K562 (cell line): ENCODE data around the gene LCP2.

Source experiments
- CTBP1 ChIP-seq: fragments of 450-650 bp; IDR thresholded peaks from 2 replicates; pipeline ENCODE4 v1.6.1; 2016; ENCODE audit warnings: borderline replicate concordance
- PHF20 ChIP-seq: fragments of 450-650 bp; IDR thresholded peaks from 2 replicates; pipeline ENCODE4 v1.6.1; 2018; ENCODE audit not compliant: partially characterized antibody

- no peak for TF ChIP-seq CTBP1
- TF ChIP-seq PHF20, result no peak
These were observed 5.1 kb downstream of the LCP2 start for GRCh38 chr5:170292179-170293104.
